SK-N-SH (cell line): Measurements from ENCODE around the gene FYCO1. TPM values are rescaled to one million over a fixed set of nuclear protein-coding genes. Genes with fewer than 3 reads are reported as not detected.

Experiments
- CTCF ChIA-PET: fragments of 300-600, 350-600 bp; formaldehyde crosslinking; extraction: SDS; loops from one replicate; lab custom pipeline; 2021; lab: Yijun Ruan, JAX
- POLR2A ChIA-PET: fragments of 350-600 bp; sonication (Branson Sonifier 250); formaldehyde crosslinking; extraction: SDS; loops from one replicate; lab custom pipeline; 2020; ENCODE audit warnings: antibody characterized with exemption, inconsistent platforms; lab: Yijun Ruan, JAX
- DNase-seq: peaks from one replicate; pipeline ENCODE4 v3.0.0; 2012
- H2AFZ ChIP-seq: fragments of 200-600 bp; sonication (generic); 2 replicates; pipeline ENCODE4 v1.8.1; 2016; ENCODE audit warnings: antibody characterized with exemption, mild to moderate bottlenecking, low read depth
- H3F3A ChIP-seq: fragments of 200-600 bp; sonication (generic); replicated peaks from 2 replicates; pipeline ENCODE3; 2016; ENCODE audit warnings: antibody characterized with exemption, mild to moderate bottlenecking; ENCODE audit not compliant: insufficient read depth
- H3K27ac ChIP-seq, 2 experiments: fragments of 200-500 bp in 1 of 2; fragments of 200-600 bp in 1 of 2; sonication (Bioruptor generic) in 1 of 2; sonication (generic), shearing (Covaris generic) in 1 of 2; 2 replicates each; pipeline versions ENCODE4 v1.5.1 to v1.6.1; 2014 to 2016; ENCODE audit warnings: low read depth in 2 of 2, inconsistent platforms in 1 of 2, low read length in 1 of 2, mild to moderate bottlenecking in 1 of 2, mixed read lengths in 1 of 2
- H3K27me3 ChIP-seq: fragments of 200-600 bp; sonication (generic), shearing (Covaris generic); 2 replicates; pipeline ENCODE4 v1.6.1; 2016; ENCODE audit warnings: mixed run types; ENCODE audit not compliant: insufficient read depth
- H3K36me3 ChIP-seq, 2 experiments: fragments of 200-500 bp in 1 of 2; fragments of 200-600 bp in 1 of 2; sonication (Bioruptor generic) in 1 of 2; sonication (generic) in 1 of 2; replicated peaks in 1 of 2; 2 replicates each; pipeline versions ENCODE3 to v1.5.1; 2014 to 2016; ENCODE audit warnings: low read length in 1 of 2, mild to moderate bottlenecking in 1 of 2; ENCODE audit not compliant: insufficient read depth in 2 of 2, control insufficient read depth in 1 of 2
- H3K4me1 ChIP-seq, 2 experiments: fragments of 200-500 bp in 1 of 2; fragments of 200-600 bp in 1 of 2; sonication (Bioruptor generic) in 1 of 2; sonication (generic), shearing (Covaris generic) in 1 of 2; 2 replicates each; pipeline versions ENCODE4 v1.5.1 to v1.6.1; 2014 to 2016; ENCODE audit warnings: low read depth in 1 of 2, low read length in 1 of 2, mixed run types in 1 of 2; ENCODE audit not compliant: insufficient read depth in 2 of 2, control insufficient read depth in 1 of 2
- H3K4me2 ChIP-seq: fragments of 200-600 bp; sonication (generic), shearing (Covaris generic); 2 replicates; pipeline ENCODE4 v1.6.1; 2017; ENCODE audit warnings: mixed run types
- H3K4me3 ChIP-seq, 2 experiments: fragments of 200-500 bp in 1 of 2; fragments of 200-600 bp in 1 of 2; sonication (Bioruptor generic) in 1 of 2; sonication (generic), shearing (Covaris generic) in 1 of 2; 2 replicates each; pipeline versions ENCODE4 v1.5.1 to v1.8.1; 2014 to 2016; ENCODE audit warnings: low read depth in 2 of 2, inconsistent platforms in 1 of 2, low read length in 1 of 2, mild to moderate bottlenecking in 1 of 2, mixed read lengths in 1 of 2, moderate library complexity in 1 of 2
- H3K79me2 ChIP-seq: fragments of 200-600 bp; sonication (generic); 2 replicates; pipeline ENCODE4 v1.8.1; 2017; ENCODE audit warnings: mild to moderate bottlenecking; ENCODE audit not compliant: insufficient read depth
- H3K9ac ChIP-seq: fragments of 200-600 bp; sonication (generic); 2 replicates; pipeline ENCODE4 v1.6.1; 2017; ENCODE audit warnings: mixed run types
- H3K9me2 ChIP-seq: fragments of 200-600 bp; sonication (generic); 2 replicates; pipeline ENCODE4 v1.6.1; 2017; ENCODE audit warnings: mixed run types
- H3K9me3 ChIP-seq: fragments of 200-600 bp; sonication (generic); 2 replicates; pipeline ENCODE4 v1.6.1; 2017; ENCODE audit warnings: mixed run types, mild to moderate bottlenecking, moderate library complexity
- H4K20me1 ChIP-seq: fragments of 200-600 bp; sonication (generic); 2 replicates; pipeline ENCODE4 v1.6.1; 2017; ENCODE audit warnings: mild to moderate bottlenecking, mixed run types; ENCODE audit not compliant: insufficient read depth
- FOSL2 ChIP-seq: IDR thresholded peaks from 2 replicates; pipeline ENCODE4 v1.4.0; 2012; ENCODE audit warnings: low read depth, mild to moderate bottlenecking, moderate library complexity, borderline replicate concordance
- FOXJ3 ChIP-seq: sonication (generic); formaldehyde crosslinking; IDR thresholded peaks from 2 replicates; pipeline ENCODE4 v1.5.1; 2020; ENCODE audit warnings: mild to moderate bottlenecking, missing genetic modification reagents
- MEF2A ChIP-seq: IDR thresholded peaks from 2 replicates; pipeline ENCODE4 v1.4.0; 2012; ENCODE audit warnings: low read depth, borderline replicate concordance
- NFIC ChIP-seq: IDR thresholded peaks from 2 replicates; pipeline ENCODE4 v1.4.0; 2012; ENCODE audit warnings: borderline replicate concordance
- RAD21 ChIP-seq: IDR thresholded peaks from 2 replicates; pipeline ENCODE4 v1.6.1; 2012; ENCODE audit warnings: mild to moderate bottlenecking, low read length
- RCOR1 ChIP-seq: fragments of 150-350 bp; IDR thresholded peaks from 2 replicates; pipeline ENCODE4 v1.6.1; 2017; ENCODE audit warnings: antibody characterized with exemption, low read length
- RFX5 ChIP-seq: IDR thresholded peaks from 2 replicates; pipeline ENCODE4 v1.6.1; 2012; ENCODE audit warnings: mild to moderate bottlenecking, improper control_type of control experiment, low read length
- TCF12 ChIP-seq: IDR thresholded peaks from 2 replicates; pipeline ENCODE4 v1.4.0; 2012
- USF2 ChIP-seq: fragments of 150-350 bp; IDR thresholded peaks from 2 replicates; pipeline ENCODE4 v1.6.1; 2017; ENCODE audit warnings: antibody characterized with exemption, low read length, low read depth, borderline replicate concordance
- WGBS: methylation state at CpG from one replicate; pipeline ENCODE4 v1.1.6; 2017; ENCODE audit warnings: low lambda C conversion rate; 5-methylcytosine and 5-hydroxymethylcytosine counted together
- polyA plus RNA-seq, 3 experiments: library from polyadenylated mRNA; depleted of rRNA; stranded (reverse); fragments of >200 nt; gene quantifications; 2 replicates each; pipeline ENCODE4 v1.2.3, GENCODE V29; 2012
- TF ChIP-seq, protein P1 (sequence below): IDR thresholded peaks from 2 replicates; pipeline ENCODE4; 2012

The FYCO1 gene
- polyA plus RNA-seq, 1 of the 3 experiments (the other 2 are of a cell fraction): 5.5 TPM

- H3K36me3 ChIP-seq: no peaks in the 10 kb centered on the region
- no peaks in the 10 kb centered on the region for H3K79me2 ChIP-seq
- no peaks in the 10 kb centered on the region for H3F3A ChIP-seq
- H3K9me2 ChIP-seq: no peaks in the 10 kb centered on the region
- H3K4me1 ChIP-seq: no peaks in the 10 kb centered on the region
- H3K9ac ChIP-seq: no peak overlapping the region
- H3K27me3 ChIP-seq: peaks cover 24% of the 10 kb centered on the region; the same call in 1 of the 2 replicates
- POLR2A ChIA-PET: no interaction called here
- CTCF ChIA-PET: interaction anchor here (1.0 to 1.6 kb wide), 2 partner anchors 12 to 915 kb away, joined by 3 read pairs; no protein-coding TSS in a partner anchor
- TF ChIP-seq FOSL2: no peak
- TF ChIP-seq NFIC: no peak
- TF ChIP-seq RAD21: no peak
- H3K4me2 ChIP-seq: no peak overlapping the region
- H3K9me3 ChIP-seq: no peaks in the 10 kb centered on the region
- WGBS: 65% methylated on average over 2 of the region's 2 CpGs
- no peak overlapping the region for H3K27ac ChIP-seq
- no peak overlapping the region for H3K4me3 ChIP-seq
- DNase-seq: no peak
- H2AFZ ChIP-seq: no peak overlapping the region
- H4K20me1 ChIP-seq: no peaks in the 10 kb centered on the region
Measured at GRCh38 chr3:46010519-46011113, 15.0 kb upstream of the FYCO1 start.

DNA sequence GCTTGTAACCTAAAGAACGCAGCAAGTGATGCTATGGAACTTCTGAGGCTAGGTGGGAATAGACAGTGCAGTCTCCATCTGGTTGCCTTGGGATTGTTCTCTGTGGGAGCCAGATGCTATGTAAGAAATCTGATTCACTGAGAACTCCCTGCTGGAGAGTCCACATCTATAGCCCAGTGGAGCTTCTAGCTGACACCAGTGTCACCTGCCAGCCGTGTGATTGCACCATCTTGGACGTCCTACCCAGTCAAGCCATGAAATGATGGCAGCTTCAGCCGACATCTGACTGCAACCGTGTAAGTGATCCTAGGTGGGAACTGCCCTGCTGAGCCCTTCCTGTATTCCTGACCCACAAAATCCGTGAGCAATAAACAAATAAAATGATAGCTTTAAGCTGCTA is 12.4 kb upstream of the FYCO1 start:
- ChIA-PET CTCF (interaction anchor here (1.0 kb wide), 1 partner anchor 69 kb away, joined by 3 read pairs; no protein-coding TSS in a partner anchor), POLR2A (no interaction called here)
- H3K79me2 ChIP-seq: no peaks in the 10 kb centered on the region
- no peaks in the 10 kb centered on the region for H3K9me3 ChIP-seq
- no peaks in the 10 kb centered on the region for H3K36me3 ChIP-seq
- no peak overlapping the region for H3K4me3 ChIP-seq
- DNase-seq: no peak
- H3K4me2 ChIP-seq: no peak overlapping the region
- peaks cover 11% of the 10 kb centered on the region; the same call in 1 of the 2 replicates for H3K27me3 ChIP-seq
- no peaks in the 10 kb centered on the region for H3K9me2 ChIP-seq
- H3K27ac ChIP-seq: no peak overlapping the region
- WGBS: 47% methylated on average over 6 of the region's 6 CpGs
- no peaks in the 10 kb centered on the region for H4K20me1 ChIP-seq
- TF ChIP-seq USF2 (no peak), MEF2A (no peak), RFX5 (no peak), RCOR1 (no peak), FOXJ3 (CRISPR knock-in tag) (no peak), TCF12 (no peak)
- TF ChIP-seq, protein P1, sequence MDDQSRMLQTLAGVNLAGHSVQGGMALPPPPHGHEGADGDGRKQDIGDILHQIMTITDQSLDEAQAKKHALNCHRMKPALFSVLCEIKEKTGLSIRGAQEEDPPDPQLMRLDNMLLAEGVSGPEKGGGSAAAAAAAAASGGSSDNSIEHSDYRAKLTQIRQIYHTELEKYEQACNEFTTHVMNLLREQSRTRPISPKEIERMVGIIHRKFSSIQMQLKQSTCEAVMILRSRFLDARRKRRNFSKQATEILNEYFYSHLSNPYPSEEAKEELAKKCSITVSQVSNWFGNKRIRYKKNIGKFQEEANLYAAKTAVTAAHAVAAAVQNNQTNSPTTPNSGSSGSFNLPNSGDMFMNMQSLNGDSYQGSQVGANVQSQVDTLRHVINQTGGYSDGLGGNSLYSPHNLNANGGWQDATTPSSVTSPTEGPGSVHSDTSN: no peak
- TF ChIP-seq, all 33 proteins: peak for 0
- Histone ChIP-seq H2AFZ (no peak overlapping the region), H3K4me1 (no peaks in the 10 kb centered on the region), H3K9ac (no peak overlapping the region), H3F3A (no peaks in the 10 kb centered on the region)
